ENCODE results near the gene OR2D2.
"Not testable (repeated sequence)": the region's sequence is repeated elsewhere in the genome, so short reads cannot be mapped to it uniquely, and the experiment has no call there.

The OR2D2 gene

DNA sequence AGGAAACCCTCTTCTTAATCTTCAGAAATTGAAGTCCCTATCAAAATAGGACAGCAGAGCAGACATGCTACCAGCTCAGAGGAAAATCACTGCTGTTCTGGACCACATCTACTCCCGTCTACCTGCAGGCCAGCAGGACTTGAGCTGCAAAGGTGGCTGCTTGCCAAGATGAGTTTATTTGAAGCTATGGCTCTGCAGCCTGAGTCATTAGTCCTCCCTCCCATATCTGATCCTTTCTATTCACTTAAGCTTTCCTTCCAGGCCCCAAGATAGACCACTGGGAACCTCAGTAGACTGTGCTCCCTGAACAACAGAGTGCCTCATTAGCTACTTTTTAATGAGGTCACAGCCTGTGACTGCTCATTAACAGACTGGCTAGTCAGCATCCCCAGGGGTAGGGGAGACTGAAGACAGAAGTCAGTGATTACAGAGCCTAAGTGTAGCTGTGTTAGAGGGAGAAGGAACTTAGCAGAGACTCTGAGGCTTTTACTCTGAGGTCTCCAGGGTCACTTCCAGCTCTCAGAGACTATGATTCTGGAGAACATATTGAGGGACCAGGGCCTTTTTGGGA lies 36.2 kb downstream of the OR2D2 start:
- no peak overlapping the region for H2BK5ac ChIP-seq (ENCODE audit: low read depth, low read length, poor library complexity)
- no peak overlapping the region for H3K14ac ChIP-seq (ENCODE audit: low read length)
- WGBS (ENCODE audit: extremely low coverage, insufficient coverage, insufficient read length): no CpG with 5 or more reads among the region's 1 CpG
- H3K9me3 ChIP-seq (ENCODE audit: insufficient read depth, low read depth, low read length): no peaks in the 10 kb centered on the region
- no peak overlapping the region for H4K8ac ChIP-seq (ENCODE audit: low read depth, low read length)
- no peak overlapping the region for H3K4ac ChIP-seq (ENCODE audit: low read depth, low read length)
- no peak overlapping the region for H2AFZ ChIP-seq (ENCODE audit: insufficient read depth, low read length, poor library complexity)
- H4K12ac ChIP-seq (ENCODE audit: low read depth, low read length): no peak overlapping the region
- H3K18ac ChIP-seq (ENCODE audit: low read length): no peak overlapping the region
- H3K79me2 ChIP-seq (ENCODE audit: control insufficient read depth, insufficient read depth, low read length, poor library complexity): no peaks in the 10 kb centered on the region
- no peak overlapping the region for H3K23ac ChIP-seq (ENCODE audit: low read length)
- H3K4me2 ChIP-seq (ENCODE audit: low read length): no peak overlapping the region
- H3K36me3 ChIP-seq (ENCODE audit: control insufficient read depth in 1 of 2, insufficient read depth in 2 of 2, low read length in 2 of 2): no peaks in the 10 kb centered on the region
- no peak overlapping the region for H2AK5ac ChIP-seq (ENCODE audit: low read length)
- H2BK120ac ChIP-seq (ENCODE audit: insufficient read depth, low read length, poor library complexity): no peak overlapping the region
- no peaks in the 10 kb centered on the region for H3K79me1 ChIP-seq (ENCODE audit: low read length)
- H4K91ac ChIP-seq (ENCODE audit: low read depth, low read length): no peak overlapping the region
- no peak overlapping the region for H3K4me3 ChIP-seq (ENCODE audit: low read depth, low read length)
- H3K27ac ChIP-seq (ENCODE audit: low read depth, low read length): no peak overlapping the region
- no peak overlapping the region for H3K9ac ChIP-seq (ENCODE audit: low read length)
- H3K27me3 ChIP-seq (ENCODE audit: insufficient read depth, low read length): no peaks in the 10 kb centered on the region
- no peak for DNase-seq
- H2BK12ac ChIP-seq (ENCODE audit: low read length): no peak overlapping the region
- H3K4me1 ChIP-seq (ENCODE audit: control insufficient read depth in 1 of 2, insufficient read depth in 2 of 2, low read length in 2 of 2): no peaks in the 10 kb centered on the region

DNA sequence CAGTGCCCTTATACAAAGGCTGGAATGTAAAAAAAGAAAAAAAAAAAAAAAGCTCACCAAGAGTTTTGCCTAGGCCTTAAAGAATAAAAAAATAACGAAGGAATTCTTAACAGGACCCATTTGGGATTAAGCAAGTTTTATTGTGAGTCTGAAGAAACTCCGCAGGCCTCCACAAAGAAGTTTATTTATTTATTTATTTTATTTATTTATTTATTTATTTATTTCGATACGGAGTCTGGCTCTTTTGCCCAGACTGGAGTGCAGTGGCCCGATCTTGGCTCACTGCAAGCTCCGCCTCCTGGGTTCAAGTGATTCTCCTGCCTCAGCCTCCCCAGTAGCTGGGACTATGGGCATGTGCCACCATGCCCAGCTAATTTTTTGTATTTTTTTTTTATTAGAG lies 37.5 kb downstream of the OR2D2 start:
- not testable (repeated sequence) for H2AFZ ChIP-seq (ENCODE audit: insufficient read depth, low read length, poor library complexity); H3K36me3 ChIP-seq (ENCODE audit: control insufficient read depth in 1 of 2, insufficient read depth in 2 of 2, low read length in 2 of 2); H4K8ac ChIP-seq (ENCODE audit: low read depth, low read length); H3K4me2 ChIP-seq (ENCODE audit: low read length); H3K27me3 ChIP-seq (ENCODE audit: insufficient read depth, low read length); H3K4me1 ChIP-seq (ENCODE audit: control insufficient read depth in 1 of 2, insufficient read depth in 2 of 2, low read length in 2 of 2); H2AK5ac ChIP-seq (ENCODE audit: low read length); H3K79me2 ChIP-seq (ENCODE audit: control insufficient read depth, insufficient read depth, low read length, poor library complexity); H3K27ac ChIP-seq (ENCODE audit: low read depth, low read length); H3K4me3 ChIP-seq (ENCODE audit: low read depth, low read length); H3K9me3 ChIP-seq (ENCODE audit: insufficient read depth, low read depth, low read length); H3K23ac ChIP-seq (ENCODE audit: low read length); H3K79me1 ChIP-seq (ENCODE audit: low read length); H4K91ac ChIP-seq (ENCODE audit: low read depth, low read length); H3K18ac ChIP-seq (ENCODE audit: low read length); H2BK5ac ChIP-seq (ENCODE audit: low read depth, low read length, poor library complexity); H2BK120ac ChIP-seq (ENCODE audit: insufficient read depth, low read length, poor library complexity); H3K14ac ChIP-seq (ENCODE audit: low read length); H3K9ac ChIP-seq (ENCODE audit: low read length); H4K12ac ChIP-seq (ENCODE audit: low read depth, low read length); H3K4ac ChIP-seq (ENCODE audit: low read depth, low read length); H2BK12ac ChIP-seq (ENCODE audit: low read length); DNase-seq
- no CpG with 5 or more reads among the region's 6 CpGs for WGBS (ENCODE audit: extremely low coverage, insufficient coverage, insufficient read length)

DNA sequence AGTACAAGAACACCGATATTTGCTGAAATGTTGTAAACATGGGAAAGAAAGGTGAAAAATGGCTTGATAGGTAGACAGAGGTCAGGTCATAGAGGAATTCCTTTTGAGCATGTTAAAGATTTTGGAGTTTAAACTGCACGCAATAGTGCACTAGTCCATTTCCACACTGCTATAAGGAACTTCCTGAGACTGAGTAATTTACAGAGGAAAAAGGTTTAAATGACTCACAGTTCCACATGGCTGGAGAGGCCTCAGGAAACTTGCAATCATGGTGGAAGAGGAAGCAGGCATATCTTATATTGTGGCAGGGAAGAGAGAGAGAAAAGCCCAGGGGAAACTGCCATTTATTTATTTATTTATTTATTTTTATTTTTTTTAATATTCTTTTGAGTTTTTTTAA lies 41.8 kb downstream of the OR2D2 start:
- no peaks in the 10 kb centered on the region for H3K79me1 ChIP-seq (ENCODE audit: low read length)
- no peak overlapping the region for H4K8ac ChIP-seq (ENCODE audit: low read depth, low read length)
- H3K79me2 ChIP-seq (ENCODE audit: control insufficient read depth, insufficient read depth, low read length, poor library complexity): no peaks in the 10 kb centered on the region
- H3K27ac ChIP-seq (ENCODE audit: low read depth, low read length): no peak overlapping the region
- H3K4me2 ChIP-seq (ENCODE audit: low read length): no peak overlapping the region
- H4K12ac ChIP-seq (ENCODE audit: low read depth, low read length): no peak overlapping the region
- H3K36me3 ChIP-seq (ENCODE audit: control insufficient read depth in 1 of 2, insufficient read depth in 2 of 2, low read length in 2 of 2): no peaks in the 10 kb centered on the region
- H2AK5ac ChIP-seq (ENCODE audit: low read length): no peak overlapping the region
- H3K9me3 ChIP-seq (ENCODE audit: insufficient read depth, low read depth, low read length): peaks cover 2% of the 10 kb centered on the region
- H2AFZ ChIP-seq (ENCODE audit: insufficient read depth, low read length, poor library complexity): no peak overlapping the region
- no peaks in the 10 kb centered on the region for H3K4me1 ChIP-seq (ENCODE audit: control insufficient read depth in 1 of 2, insufficient read depth in 2 of 2, low read length in 2 of 2)
- DNase-seq: no peak
- H3K14ac ChIP-seq (ENCODE audit: low read length): no peak overlapping the region
- no peak overlapping the region for H3K18ac ChIP-seq (ENCODE audit: low read length)
- no peak overlapping the region for H3K4ac ChIP-seq (ENCODE audit: low read depth, low read length)
- H3K9ac ChIP-seq (ENCODE audit: low read length): no peak overlapping the region
- H3K23ac ChIP-seq (ENCODE audit: low read length): no peak overlapping the region
- no peak overlapping the region for H4K91ac ChIP-seq (ENCODE audit: low read depth, low read length)
- no peak overlapping the region for H2BK5ac ChIP-seq (ENCODE audit: low read depth, low read length, poor library complexity)
- H2BK120ac ChIP-seq (ENCODE audit: insufficient read depth, low read length, poor library complexity): no peak overlapping the region
- H3K27me3 ChIP-seq (ENCODE audit: insufficient read depth, low read length): no peaks in the 10 kb centered on the region
- H2BK12ac ChIP-seq (ENCODE audit: low read length): no peak overlapping the region
- no CpG with 5 or more reads among the region's 2 CpGs for WGBS (ENCODE audit: extremely low coverage, insufficient coverage, insufficient read length)
- no peak overlapping the region for H3K4me3 ChIP-seq (ENCODE audit: low read depth, low read length)

DNA sequence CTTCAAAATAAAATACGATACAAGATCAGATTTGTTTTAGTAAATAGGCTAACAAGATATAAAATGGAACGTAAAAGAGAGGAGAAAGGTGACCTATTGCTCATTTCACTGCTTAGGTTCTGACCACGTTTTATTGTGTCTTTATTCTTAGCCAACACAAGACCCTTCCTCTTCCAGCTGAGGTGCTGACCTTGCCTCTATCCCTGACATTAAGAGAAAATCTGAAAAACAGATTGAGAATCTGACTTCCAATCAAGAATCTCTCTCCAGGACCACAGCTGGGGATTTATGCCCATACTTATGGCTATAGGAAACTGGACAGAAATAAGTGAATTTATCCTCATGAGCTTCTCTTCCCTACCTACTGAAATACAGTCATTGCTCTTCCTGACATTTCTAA lies 46.9 kb downstream of the OR2D2 start, which contains the start of gene OR10A5:
TSS of gene OR10A5 (plus strand) at position 301 of the 400 bp plus-strand sequence. CDS start at position 301, 0 bp downstream.
- Histone ChIP-seq H3K4me3 (ENCODE audit: low read depth, low read length) (no peak within 1 kb of the TSS), H3K9ac (ENCODE audit: low read length) (no peak within 1 kb of the TSS), H3K18ac (ENCODE audit: low read length) (no peak within 1 kb of the TSS), H3K27ac (ENCODE audit: low read depth, low read length) (no peak within 1 kb of the TSS), H3K4me1 (ENCODE audit: control insufficient read depth in 1 of 2, insufficient read depth in 2 of 2, low read length in 2 of 2) (no peaks in the 10 kb centered on the region), H2AK5ac (ENCODE audit: low read length) (no peak within 1 kb of the TSS), H4K12ac (ENCODE audit: low read depth, low read length) (no peak within 1 kb of the TSS), H3K14ac (ENCODE audit: low read length) (no peak within 1 kb of the TSS), H3K9me3 (ENCODE audit: insufficient read depth, low read depth, low read length) (peaks cover 2% of the 10 kb centered on the region), H3K4me2 (ENCODE audit: low read length) (no peak within 1 kb of the TSS), H2BK12ac (ENCODE audit: low read length) (no peak within 1 kb of the TSS), H4K8ac (ENCODE audit: low read depth, low read length) (no peak within 1 kb of the TSS), H3K36me3 (ENCODE audit: control insufficient read depth in 1 of 2, insufficient read depth in 2 of 2, low read length in 2 of 2) (no peaks in the 10 kb centered on the region), H3K79me2 (ENCODE audit: control insufficient read depth, insufficient read depth, low read length, poor library complexity) (no peaks in the 10 kb centered on the region), H2BK120ac (ENCODE audit: insufficient read depth, low read length, poor library complexity) (no peak within 1 kb of the TSS), H2BK5ac (ENCODE audit: low read depth, low read length, poor library complexity) (no peak within 1 kb of the TSS), H3K4ac (ENCODE audit: low read depth, low read length) (no peak within 1 kb of the TSS), H4K91ac (ENCODE audit: low read depth, low read length) (no peak within 1 kb of the TSS), H2AFZ (ENCODE audit: insufficient read depth, low read length, poor library complexity) (no peak within 1 kb of the TSS), H3K27me3 (ENCODE audit: insufficient read depth, low read length) (no peaks in the 10 kb centered on the region), H3K79me1 (ENCODE audit: low read length) (no peaks in the 10 kb centered on the region), H3K23ac (ENCODE audit: low read length) (no peak within 1 kb of the TSS)
- 100% methylated on average over 1 of the region's 3 CpGs for WGBS (ENCODE audit: extremely low coverage, insufficient coverage, insufficient read length)
- no peak for DNase-seq

Measured in trophoblast cell (in vitro differentiated cells and primary cell).